ENCODE results near the gene HOTAIR. TPM values are rescaled to one million over a fixed set of nuclear protein-coding genes. Genes with fewer than 3 reads are reported as not detected.

Gene HOTAIR
- total RNA-seq, 4 donors from 2014 or later: 0.31 TPM; not detected in 3

DNA sequence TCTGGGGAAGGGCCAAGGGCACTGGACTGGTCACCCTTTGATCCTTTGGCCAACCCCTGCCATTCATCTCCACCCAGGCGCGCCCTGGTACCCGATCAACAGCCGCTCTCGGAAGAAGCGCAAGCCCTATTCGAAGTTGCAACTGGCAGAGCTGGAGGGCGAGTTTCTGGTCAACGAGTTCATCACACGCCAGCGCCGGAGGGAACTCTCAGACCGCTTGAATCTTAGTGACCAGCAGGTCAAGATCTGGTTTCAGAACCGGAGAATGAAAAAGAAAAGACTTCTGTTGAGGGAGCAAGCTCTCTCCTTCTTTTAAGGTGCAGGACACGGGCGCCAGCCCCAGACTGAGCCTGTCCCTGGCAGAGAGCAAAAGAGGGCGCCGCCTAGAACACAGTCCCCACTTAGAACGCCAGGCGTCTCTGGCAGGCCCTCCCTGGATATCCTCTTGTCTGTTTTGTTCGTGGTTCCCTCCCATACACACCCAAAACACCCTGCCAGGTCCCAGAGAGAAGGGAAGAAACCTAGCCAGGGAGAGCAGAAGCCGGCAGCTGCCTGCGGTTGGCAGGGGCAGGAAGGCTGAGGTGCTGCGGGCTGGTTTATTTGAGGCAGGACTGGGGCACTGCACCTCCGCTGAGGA, 18.4 kb downstream of the HOTAIR start:
- Histone ChIP-seq H3K9me3 (peaks cover 0 to 6% (median 0%) of the 10 kb centered on the region in 3 donors), H3K4me3 (no peak overlapping the region), H3K36me3 (no peaks in the 10 kb centered on the region), H3K27me3 (peaks cover 100% of the 10 kb centered on the region), H3K4me1 (peaks cover 0 to 34% (median 13%) of the 10 kb centered on the region in 3 donors), H3K27ac (no peak overlapping the region)
- no peak for ATAC-seq
- 12 to 19% methylated on average over 5 to 13 of the region's 25 CpGs for WGBS, 2 donors (ENCODE audit: low coverage in 1 of 2)
- no peak for TF ChIP-seq POLR2AphosphoS5 (IDR thresholded peaks at IDR 0.05)
- TF ChIP-seq EP300 (IDR thresholded peaks at IDR 0.05): no peak

DNA sequence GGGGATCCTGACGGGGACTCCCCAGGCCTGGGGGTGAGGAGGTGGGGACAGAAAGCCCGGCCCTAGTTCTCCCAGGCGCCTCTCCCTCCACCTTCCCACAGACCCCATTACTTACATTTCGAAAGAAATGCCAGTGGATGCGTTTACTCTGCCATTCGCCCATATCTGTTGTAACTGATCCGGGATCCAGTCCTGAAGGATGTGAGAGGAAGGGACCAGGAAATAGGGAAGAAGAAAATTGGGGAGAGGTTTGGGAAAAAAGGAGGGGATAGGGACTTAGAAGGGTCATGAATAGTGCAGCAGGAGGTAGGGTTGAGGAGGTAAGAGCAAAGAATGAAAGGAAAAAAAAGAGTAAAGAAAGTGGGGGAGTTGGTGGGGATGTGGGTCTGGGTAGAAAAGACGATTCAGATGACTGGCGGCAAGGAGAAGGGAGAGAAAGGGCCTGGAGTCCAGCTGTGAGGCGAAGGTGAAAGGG, 18.9 kb downstream of the HOTAIR start:
- Histone ChIP-seq H3K9me3 (peaks cover 0 to 6% (median 0%) of the 10 kb centered on the region in 3 donors), H3K36me3 (no peaks in the 10 kb centered on the region), H3K4me1 (peaks cover 0 to 34% (median 11%) of the 10 kb centered on the region in 3 donors), H3K4me3 (no peak overlapping the region), H3K27ac (no peak overlapping the region), H3K27me3 (peaks cover 100% of the 10 kb centered on the region)
- WGBS, 2 donors (ENCODE audit: low coverage in 1 of 2): 8 to 16% methylated on average over 8 to 9 of the region's 10 CpGs
- no peak for ATAC-seq
- TF ChIP-seq POLR2A (IDR thresholded peaks at IDR 0.05) (no peak), POLR2AphosphoS5 (IDR thresholded peaks at IDR 0.05) (no peak), EP300 (IDR thresholded peaks at IDR 0.05) (no peak)
- TF ChIP-seq, protein P1, sequence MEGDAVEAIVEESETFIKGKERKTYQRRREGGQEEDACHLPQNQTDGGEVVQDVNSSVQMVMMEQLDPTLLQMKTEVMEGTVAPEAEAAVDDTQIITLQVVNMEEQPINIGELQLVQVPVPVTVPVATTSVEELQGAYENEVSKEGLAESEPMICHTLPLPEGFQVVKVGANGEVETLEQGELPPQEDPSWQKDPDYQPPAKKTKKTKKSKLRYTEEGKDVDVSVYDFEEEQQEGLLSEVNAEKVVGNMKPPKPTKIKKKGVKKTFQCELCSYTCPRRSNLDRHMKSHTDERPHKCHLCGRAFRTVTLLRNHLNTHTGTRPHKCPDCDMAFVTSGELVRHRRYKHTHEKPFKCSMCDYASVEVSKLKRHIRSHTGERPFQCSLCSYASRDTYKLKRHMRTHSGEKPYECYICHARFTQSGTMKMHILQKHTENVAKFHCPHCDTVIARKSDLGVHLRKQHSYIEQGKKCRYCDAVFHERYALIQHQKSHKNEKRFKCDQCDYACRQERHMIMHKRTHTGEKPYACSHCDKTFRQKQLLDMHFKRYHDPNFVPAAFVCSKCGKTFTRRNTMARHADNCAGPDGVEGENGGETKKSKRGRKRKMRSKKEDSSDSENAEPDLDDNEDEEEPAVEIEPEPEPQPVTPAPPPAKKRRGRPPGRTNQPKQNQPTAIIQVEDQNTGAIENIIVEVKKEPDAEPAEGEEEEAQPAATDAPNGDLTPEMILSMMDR (IDR thresholded peaks at IDR 0.05): no peak

DNA sequence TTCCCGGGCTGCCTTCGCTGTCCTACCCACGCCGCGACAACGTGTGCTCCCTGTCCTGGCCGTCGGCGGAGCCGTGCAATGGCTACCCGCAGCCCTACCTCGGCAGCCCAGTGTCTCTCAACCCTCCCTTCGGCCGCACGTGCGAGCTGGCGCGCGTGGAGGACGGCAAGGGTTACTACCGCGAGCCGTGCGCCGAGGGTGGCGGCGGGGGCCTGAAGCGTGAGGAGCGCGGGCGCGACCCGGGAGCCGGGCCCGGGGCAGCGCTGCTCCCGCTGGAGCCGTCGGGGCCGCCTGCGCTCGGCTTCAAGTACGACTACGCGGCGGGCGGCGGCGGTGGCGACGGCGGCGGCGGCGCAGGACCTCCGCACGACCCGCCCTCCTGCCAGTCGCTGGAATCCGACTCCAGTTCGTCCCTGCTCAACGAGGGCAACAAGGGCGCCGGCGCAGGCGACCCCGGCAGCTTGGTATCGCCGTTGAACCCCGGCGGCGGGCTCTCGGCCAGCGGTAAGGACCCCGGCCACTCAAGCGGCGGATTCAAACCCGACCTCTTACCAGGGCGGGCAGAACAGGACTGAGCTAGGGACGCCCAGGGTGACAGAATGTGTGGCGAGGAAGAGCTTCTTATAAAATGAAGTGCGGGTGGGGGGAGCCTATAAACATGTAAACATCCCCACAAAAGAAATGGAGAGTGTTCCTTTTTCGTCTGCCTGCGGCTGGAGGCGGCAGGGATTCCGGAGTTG, 19.5 kb downstream of the HOTAIR start:
- ATAC-seq: no peak
- no peak overlapping the region for H3K4me3 ChIP-seq
- no peaks in the 10 kb centered on the region for H3K36me3 ChIP-seq
- H3K27ac ChIP-seq: no peak overlapping the region
- peaks cover 0 to 30% (median 10%) of the 10 kb centered on the region in 3 donors for H3K4me1 ChIP-seq
- TF ChIP-seq POLR2A (IDR thresholded peaks at IDR 0.05): no peak
- TF ChIP-seq EP300 (IDR thresholded peaks at IDR 0.05): no peak
- TF ChIP-seq, protein P1 (IDR thresholded peaks at IDR 0.05): no peak
- no peak for TF ChIP-seq POLR2AphosphoS5 (IDR thresholded peaks at IDR 0.05)
- peaks cover 100% of the 10 kb centered on the region for H3K27me3 ChIP-seq
- WGBS, 2 donors (ENCODE audit: low coverage in 1 of 2): 0 to 6% methylated on average over 1 to 5 of the region's 86 CpGs
- H3K9me3 ChIP-seq: peaks cover 0 to 6% (median 0%) of the 10 kb centered on the region in 3 donors

DNA sequence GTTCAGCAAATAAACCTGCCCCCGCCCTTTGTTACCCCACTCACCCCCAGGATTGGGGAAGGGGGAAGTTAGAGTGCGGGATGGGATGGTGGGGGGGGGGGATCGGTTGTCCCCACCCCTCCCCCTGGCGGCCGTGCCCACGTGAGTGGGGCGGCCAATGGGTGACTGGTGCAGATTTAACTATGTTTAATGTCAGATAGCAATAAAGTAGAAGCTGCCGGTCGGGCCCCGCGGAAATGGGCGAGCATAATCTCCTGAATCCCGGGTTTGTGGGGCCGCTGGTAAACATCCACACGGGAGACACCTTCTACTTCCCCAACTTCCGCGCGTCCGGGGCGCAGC, 20.1 kb downstream of the HOTAIR start, which contains the start of gene HOXC12:
TSS of gene HOXC12 (plus strand) at position 210 of the 342 bp plus-strand sequence. CDS start at position 237, 27 bp downstream.
- Histone ChIP-seq H3K4me3 (no peak within 1 kb of the TSS), H3K36me3 (no peaks in the 10 kb centered on the region), H3K4me1 (peaks cover 0 to 32% (median 10%) of the 10 kb centered on the region in 3 donors), H3K27ac (no peak within 1 kb of the TSS), H3K27me3 (peaks cover 100% of the 10 kb centered on the region), H3K9me3 (peaks cover 0 to 6% (median 0%) of the 10 kb centered on the region in 3 donors)
- 0 to 5% methylated on average over 1 to 14 of the region's 20 CpGs for WGBS, 2 donors (ENCODE audit: low coverage in 1 of 2)
- no peak for TF ChIP-seq POLR2AphosphoS5 (IDR thresholded peaks at IDR 0.05)
- TF ChIP-seq, protein P1 (IDR thresholded peaks at IDR 0.05): no peak
- no peak for TF ChIP-seq POLR2A (IDR thresholded peaks at IDR 0.05)
- TF ChIP-seq EP300 (IDR thresholded peaks at IDR 0.05): no peak
- ATAC-seq: no peak

DNA sequence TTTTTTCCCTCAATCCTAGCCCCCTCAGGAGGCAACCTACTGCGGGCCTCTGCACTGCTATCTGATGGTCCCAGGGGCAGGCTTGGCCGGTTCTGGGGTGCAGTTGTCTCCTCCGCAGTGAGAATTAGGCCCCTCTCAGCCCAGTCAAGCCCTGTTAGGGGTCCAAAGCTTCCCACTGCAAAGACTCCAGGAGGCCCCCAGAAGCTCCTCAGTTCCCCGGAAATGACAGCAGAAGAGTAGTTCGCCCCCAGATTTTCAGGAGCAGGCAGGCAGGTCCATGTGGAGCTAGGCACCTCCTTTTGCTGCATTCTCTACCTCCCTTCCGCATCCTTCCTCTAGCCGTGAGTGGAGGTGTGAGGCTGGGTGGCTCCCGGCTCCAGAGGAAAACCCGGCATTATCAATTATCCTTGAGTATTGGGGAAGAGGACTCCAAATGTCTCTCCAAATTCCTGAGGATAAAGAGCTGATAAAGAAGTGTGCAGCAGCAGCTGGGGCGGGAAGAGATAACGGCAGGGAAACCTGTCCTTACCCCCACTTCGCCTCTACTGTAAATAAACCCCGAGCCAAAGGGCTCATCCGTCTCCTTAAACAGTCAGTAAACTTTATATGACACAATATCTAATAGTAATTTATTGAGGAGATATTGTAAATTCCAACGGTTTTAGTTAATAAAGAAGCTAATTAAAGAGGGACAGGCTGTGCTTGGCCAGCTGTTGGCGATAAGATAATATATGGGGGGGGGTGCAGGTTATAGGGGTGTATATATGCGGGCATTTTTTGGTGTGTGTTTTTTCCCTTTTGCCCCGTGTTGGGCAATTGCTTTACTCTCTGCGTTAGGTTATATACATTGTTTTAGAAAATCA, 20.7 kb downstream of the HOTAIR start:
- Histone ChIP-seq H3K9me3 (peaks cover 0 to 6% (median 0%) of the 10 kb centered on the region in 3 donors), H3K36me3 (no peaks in the 10 kb centered on the region), H3K4me1 (peaks cover 0 to 34% (median 10%) of the 10 kb centered on the region in 3 donors), H3K4me3 (no peak overlapping the region), H3K27ac (no peak overlapping the region), H3K27me3 (peaks cover 100% of the 10 kb centered on the region)
- TF ChIP-seq EP300 (IDR thresholded peaks at IDR 0.05): no peak
- no peak for TF ChIP-seq POLR2A (IDR thresholded peaks at IDR 0.05)
- TF ChIP-seq POLR2AphosphoS5 (IDR thresholded peaks at IDR 0.05): no peak
- TF ChIP-seq, protein P1 (IDR thresholded peaks at IDR 0.05): no peak
- 4 to 6% methylated on average over 7 to 8 of the region's 19 CpGs for WGBS, 2 donors (ENCODE audit: low coverage in 1 of 2)
- no peak for ATAC-seq
